Osteocyte (in vitro differentiated cells): ENCODE measurements around the gene OARD1. TPM values are rescaled to one million over a fixed set of nuclear protein-coding genes. Genes with fewer than 3 reads are reported as not detected.

Source experiments
- DNase-seq: peaks from one replicate; pipeline ENCODE4 v3.0.0; 2021; ENCODE audit warnings: mixed read lengths; ENCODE audit not compliant: unreplicated experiment; ENCODE audit errors: extremely low spot score
- H3K27ac Mint-ChIP-seq: one replicate; pipeline ENCODE4 v1.8.0; 2021; ENCODE audit warnings: mild to moderate bottlenecking, mixed read lengths; ENCODE audit not compliant: unreplicated experiment
- H3K27me3 Mint-ChIP-seq: one replicate; pipeline ENCODE4 v1.8.0; 2021; ENCODE audit warnings: mixed read lengths; ENCODE audit not compliant: unreplicated experiment
- H3K36me3 Mint-ChIP-seq: one replicate; pipeline ENCODE4 v1.8.0; 2021; ENCODE audit warnings: mixed read lengths; ENCODE audit not compliant: unreplicated experiment
- H3K4me1 Mint-ChIP-seq: one replicate; pipeline ENCODE4 v1.8.0; 2021; ENCODE audit warnings: mixed read lengths; ENCODE audit not compliant: unreplicated experiment
- H3K4me3 Mint-ChIP-seq: one replicate; pipeline ENCODE4 v1.8.0; 2021; ENCODE audit warnings: mild to moderate bottlenecking, moderate library complexity, mixed read lengths; ENCODE audit not compliant: unreplicated experiment
- H3K9me3 Mint-ChIP-seq: one replicate; pipeline ENCODE4 v1.8.0; 2021; ENCODE audit warnings: mixed read lengths; ENCODE audit not compliant: unreplicated experiment
- CTCF ChIP-seq: fragments of 200-600 bp; sonication (generic); IDR thresholded peaks from 2 replicates; pipeline ENCODE4 v1.5.0; 2021; ENCODE audit warnings: antibody characterized with exemption, mild to moderate bottlenecking, moderate library complexity
- total RNA-seq: library from RNA; stranded (reverse); gene quantifications from 2 replicates; pipeline ENCODE4 v1.2.1, GENCODE V29; 2021

Gene OARD1
- total RNA-seq, 1 donor from 2014 or later, result 17.2 TPM

- DNase-seq, result no peak
- no peak for TF ChIP-seq CTCF
- no peak overlapping the region for H3K4me3 Mint-ChIP-seq
- H3K36me3 Mint-ChIP-seq, result no peaks in the 10 kb centered on the region
- no peak overlapping the region for H3K27ac Mint-ChIP-seq
- peaks cover 11% of the 10 kb centered on the region for H3K27me3 Mint-ChIP-seq
- no peaks in the 10 kb centered on the region for H3K9me3 Mint-ChIP-seq
- H3K4me1 Mint-ChIP-seq, result peaks cover 12% of the 10 kb centered on the region
Observed at GRCh38 chr6:41049955-41050354, 22.2 kb downstream of the OARD1 start.

- Mint-ChIP-seq H3K36me3 (no peaks in the 10 kb centered on the region), H3K4me1 (peaks cover 12% of the 10 kb centered on the region), H3K4me3 (no peak overlapping the region), H3K27ac (peak overlapping the region; percentile 39), H3K9me3 (no peaks in the 10 kb centered on the region), H3K27me3 (peaks cover 11% of the 10 kb centered on the region)
- DNase-seq, result no peak
- TF ChIP-seq CTCF, result no peak
Observed at GRCh38 chr6:41049521-41049920, 22.6 kb downstream of the OARD1 start.

- no peak for DNase-seq
- H3K27me3 Mint-ChIP-seq, result peaks cover 11% of the 10 kb centered on the region
- no peak overlapping the region for H3K27ac Mint-ChIP-seq
- H3K4me1 Mint-ChIP-seq, result peaks cover 12% of the 10 kb centered on the region
- no peaks in the 10 kb centered on the region for H3K9me3 Mint-ChIP-seq
- TF ChIP-seq CTCF, result no peak
- no peaks in the 10 kb centered on the region for H3K36me3 Mint-ChIP-seq
- no peak overlapping the region for H3K4me3 Mint-ChIP-seq
Observed at GRCh38 chr6:41047745-41048732, 24.1 kb downstream of the OARD1 start.

- Mint-ChIP-seq H3K27ac (no peak overlapping the region), H3K27me3 (peaks cover 11% of the 10 kb centered on the region), H3K4me3 (no peak overlapping the region), H3K4me1 (peaks cover 12% of the 10 kb centered on the region), H3K36me3 (no peaks in the 10 kb centered on the region), H3K9me3 (no peaks in the 10 kb centered on the region)
- no peak for TF ChIP-seq CTCF
- no peak for DNase-seq
Observed at GRCh38 chr6:41047306-41047705, 24.9 kb downstream of the OARD1 start.

GRCh38 chr6:41046084-41046483 lies 26.1 kb downstream of the OARD1 start:
- H3K4me3 Mint-ChIP-seq, result no peak overlapping the region
- no peak for DNase-seq
- no peaks in the 10 kb centered on the region for H3K9me3 Mint-ChIP-seq
- H3K27ac Mint-ChIP-seq, result no peak overlapping the region
- no peaks in the 10 kb centered on the region for H3K36me3 Mint-ChIP-seq
- peaks cover 11% of the 10 kb centered on the region for H3K27me3 Mint-ChIP-seq
- TF ChIP-seq CTCF, result no peak
- H3K4me1 Mint-ChIP-seq, result peaks cover 8% of the 10 kb centered on the region
